GM12801 (cell line): ENCODE results near the gene RPLP1.

Experiments used
- CTCF ChIP-seq: IDR thresholded peaks from one replicate; pipeline ENCODE4 v1.5.1; 2011; ENCODE audit warnings: control low read depth; ENCODE audit not compliant: insufficient read length; ENCODE audit errors: extremely low read depth

The RPLP1 gene

GRCh38 chr15:69491038-69491505 lies 38.5 kb downstream of the RPLP1 start:
- no peak for TF ChIP-seq CTCF

- TF ChIP-seq CTCF = no peak
Observed at GRCh38 chr15:69493406-69493805, 40.8 kb downstream of the RPLP1 start.

- TF ChIP-seq CTCF = no peak
Observed at GRCh38 chr15:69496001-69496400, 43.4 kb downstream of the RPLP1 start.

GRCh38 chr15:69497076-69497475 lies 44.5 kb downstream of the RPLP1 start:
- TF ChIP-seq CTCF = no peak

- no peak for TF ChIP-seq CTCF
Observed at GRCh38 chr15:69497667-69498066, 45.0 kb downstream of the RPLP1 start.

GRCh38 chr15:69498282-69498681 lies 45.7 kb downstream of the RPLP1 start:
- TF ChIP-seq CTCF = no peak

GRCh38 chr15:69498987-69499386 lies 46.4 kb downstream of the RPLP1 start:
- TF ChIP-seq CTCF = no peak
